ENCODE measurements around the gene SH2D3C. TPM values are rescaled to one million over a fixed set of nuclear protein-coding genes. Genes with fewer than 3 reads are reported as not detected.

The SH2D3C gene
- total and polyA plus RNA-seq, 9 of the 15 experiments (the other 6 are each of a cell fraction or from before 2014, with no cell fraction given): 0.03 to 1.2 (median 0.22) TPM; not detected in 1

DNA sequence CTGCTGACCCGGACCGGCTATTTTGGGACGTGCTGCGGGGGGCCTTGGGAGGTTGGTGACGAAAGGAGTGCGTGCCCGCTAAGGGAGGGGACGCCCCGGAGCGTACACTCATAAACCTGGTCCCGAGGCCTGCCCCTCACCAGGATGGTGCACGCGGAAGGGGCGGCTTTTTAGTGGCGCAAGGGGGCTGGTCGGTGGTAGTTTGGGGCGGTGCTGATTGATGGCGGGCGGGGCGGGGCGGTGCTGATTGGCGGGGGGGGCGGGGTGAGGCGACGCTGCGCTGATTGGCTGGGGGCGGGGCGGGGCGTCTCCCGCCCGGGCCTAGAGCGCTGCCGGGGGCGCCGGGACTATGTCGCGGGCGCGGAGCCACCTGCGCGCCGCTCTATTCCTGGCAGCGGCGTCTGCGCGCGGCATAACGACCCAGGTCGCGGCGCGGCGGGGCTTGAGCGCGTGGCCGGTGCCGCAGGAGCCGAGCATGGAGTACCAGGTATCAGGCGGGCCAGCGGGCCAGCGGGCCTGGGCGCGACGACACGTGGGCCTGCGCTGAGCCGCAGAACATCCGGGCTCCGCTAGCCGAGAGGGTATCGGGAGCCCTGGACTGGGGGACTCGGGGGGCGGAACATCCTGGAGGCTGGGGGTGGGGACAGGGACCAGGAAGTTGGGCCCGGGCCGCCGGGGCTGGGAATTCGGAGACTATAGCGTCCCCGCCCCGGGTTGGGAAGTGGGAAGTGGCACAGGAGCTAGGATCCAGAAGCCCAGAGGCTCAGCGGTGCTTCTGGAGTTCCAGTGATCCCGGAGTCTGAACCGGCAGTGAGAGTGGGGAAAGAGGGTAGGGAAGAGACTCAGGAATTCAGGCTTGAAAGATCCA, 24.3 kb upstream of the SH2D3C start, which contains the start of gene FPGS (continued):
- TF ChIP-seq, protein P1, sequence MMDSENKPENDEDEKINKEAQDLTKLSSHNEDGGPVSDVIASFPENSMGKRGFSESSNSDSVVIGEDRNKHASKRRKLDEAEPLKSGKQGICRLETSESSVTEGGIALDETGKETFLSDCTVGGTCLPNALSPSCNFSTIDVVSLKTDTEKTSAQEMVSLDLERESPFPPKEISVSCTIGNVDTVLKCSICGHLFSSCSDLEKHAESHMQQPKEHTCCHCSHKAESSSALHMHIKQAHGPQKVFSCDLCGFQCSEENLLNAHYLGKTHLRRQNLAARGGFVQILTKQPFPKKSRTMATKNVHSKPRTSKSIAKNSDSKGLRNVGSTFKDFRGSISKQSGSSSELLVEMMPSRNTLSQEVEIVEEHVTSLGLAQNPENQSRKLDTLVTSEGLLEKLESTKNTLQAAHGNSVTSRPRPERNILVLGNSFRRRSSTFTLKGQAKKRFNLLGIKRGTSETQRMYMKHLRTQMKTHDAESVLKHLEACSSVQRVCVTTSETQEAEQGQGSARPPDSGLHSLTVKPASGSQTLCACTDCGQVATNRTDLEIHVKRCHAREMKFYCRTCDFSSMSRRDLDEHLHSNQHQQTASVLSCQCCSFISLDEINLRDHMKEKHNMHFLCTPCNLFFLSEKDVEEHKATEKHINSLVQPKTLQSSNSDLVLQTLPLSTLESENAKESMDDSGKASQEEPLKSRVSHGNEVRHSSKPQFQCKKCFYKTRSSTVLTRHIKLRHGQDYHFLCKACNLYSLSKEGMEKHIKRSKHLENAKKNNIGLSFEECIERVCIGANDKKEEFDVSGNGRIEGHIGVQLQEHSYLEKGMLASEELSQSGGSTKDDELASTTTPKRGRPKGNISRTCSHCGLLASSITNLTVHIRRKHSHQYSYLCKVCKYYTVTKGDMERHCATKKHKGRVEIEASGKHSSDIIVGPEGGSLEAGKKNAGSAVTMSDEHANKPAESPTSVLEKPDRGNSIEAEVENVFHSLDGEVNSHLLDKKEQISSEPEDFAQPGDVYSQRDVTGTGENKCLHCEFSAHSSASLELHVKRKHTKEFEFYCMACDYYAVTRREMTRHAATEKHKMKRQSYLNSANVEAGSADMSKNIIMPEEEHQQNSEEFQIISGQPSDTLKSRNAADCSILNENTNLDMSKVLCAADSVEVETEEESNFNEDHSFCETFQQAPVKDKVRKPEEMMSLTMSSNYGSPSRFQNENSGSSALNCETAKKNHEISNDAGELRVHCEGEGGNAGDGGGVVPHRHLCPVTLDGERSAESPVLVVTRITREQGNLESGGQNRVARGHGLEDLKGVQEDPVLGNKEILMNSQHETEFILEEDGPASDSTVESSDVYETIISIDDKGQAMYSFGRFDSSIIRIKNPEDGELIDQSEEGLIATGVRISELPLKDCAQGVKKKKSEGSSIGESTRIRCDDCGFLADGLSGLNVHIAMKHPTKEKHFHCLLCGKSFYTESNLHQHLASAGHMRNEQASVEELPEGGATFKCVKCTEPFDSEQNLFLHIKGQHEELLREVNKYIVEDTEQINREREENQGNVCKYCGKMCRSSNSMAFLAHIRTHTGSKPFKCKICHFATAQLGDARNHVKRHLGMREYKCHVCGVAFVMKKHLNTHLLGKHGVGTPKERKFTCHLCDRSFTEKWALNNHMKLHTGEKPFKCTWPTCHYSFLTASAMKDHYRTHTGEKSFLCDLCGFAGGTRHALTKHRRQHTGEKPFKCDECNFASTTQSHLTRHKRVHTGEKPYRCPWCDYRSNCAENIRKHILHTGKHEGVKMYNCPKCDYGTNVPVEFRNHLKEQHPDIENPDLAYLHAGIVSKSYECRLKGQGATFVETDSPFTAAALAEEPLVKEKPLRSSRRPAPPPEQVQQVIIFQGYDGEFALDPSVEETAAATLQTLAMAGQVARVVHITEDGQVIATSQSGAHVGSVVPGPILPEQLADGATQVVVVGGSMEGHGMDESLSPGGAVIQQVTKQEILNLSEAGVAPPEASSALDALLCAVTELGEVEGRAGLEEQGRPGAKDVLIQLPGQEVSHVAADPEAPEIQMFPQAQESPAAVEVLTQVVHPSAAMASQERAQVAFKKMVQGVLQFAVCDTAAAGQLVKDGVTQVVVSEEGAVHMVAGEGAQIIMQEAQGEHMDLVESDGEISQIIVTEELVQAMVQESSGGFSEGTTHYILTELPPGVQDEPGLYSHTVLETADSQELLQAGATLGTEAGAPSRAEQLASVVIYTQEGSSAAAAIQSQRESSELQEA (IDR thresholded peaks at IDR 0.05; ENCODE audit: low read depth): no peak
- TF ChIP-seq ZNF583 (CRISPR knock-in tag; IDR thresholded peaks at IDR 0.05) (no peak), ELF1 (tag; IDR thresholded peaks at IDR 0.05) (peak; percentile 70; the same call in 1 of the 2 replicates), BRD9 (IDR thresholded peaks at IDR 0.05; ENCODE audit: low read depth, partially characterized antibody) (peak; percentile 57), NONO (IDR thresholded peaks at IDR 0.05; ENCODE audit: low read depth in 2 of 2, low read length in 1 of 2) (peak; percentile 76 to 94; a peak in 3 of 4 replicates), ZNF165 (CRISPR knock-in tag; IDR thresholded peaks at IDR 0.05; ENCODE audit: borderline replicate concordance) (no peak)
- TF ChIP-seq, protein P2, sequence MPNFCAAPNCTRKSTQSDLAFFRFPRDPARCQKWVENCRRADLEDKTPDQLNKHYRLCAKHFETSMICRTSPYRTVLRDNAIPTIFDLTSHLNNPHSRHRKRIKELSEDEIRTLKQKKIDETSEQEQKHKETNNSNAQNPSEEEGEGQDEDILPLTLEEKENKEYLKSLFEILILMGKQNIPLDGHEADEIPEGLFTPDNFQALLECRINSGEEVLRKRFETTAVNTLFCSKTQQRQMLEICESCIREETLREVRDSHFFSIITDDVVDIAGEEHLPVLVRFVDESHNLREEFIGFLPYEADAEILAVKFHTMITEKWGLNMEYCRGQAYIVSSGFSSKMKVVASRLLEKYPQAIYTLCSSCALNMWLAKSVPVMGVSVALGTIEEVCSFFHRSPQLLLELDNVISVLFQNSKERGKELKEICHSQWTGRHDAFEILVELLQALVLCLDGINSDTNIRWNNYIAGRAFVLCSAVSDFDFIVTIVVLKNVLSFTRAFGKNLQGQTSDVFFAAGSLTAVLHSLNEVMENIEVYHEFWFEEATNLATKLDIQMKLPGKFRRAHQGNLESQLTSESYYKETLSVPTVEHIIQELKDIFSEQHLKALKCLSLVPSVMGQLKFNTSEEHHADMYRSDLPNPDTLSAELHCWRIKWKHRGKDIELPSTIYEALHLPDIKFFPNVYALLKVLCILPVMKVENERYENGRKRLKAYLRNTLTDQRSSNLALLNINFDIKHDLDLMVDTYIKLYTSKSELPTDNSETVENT (CRISPR knock-in tag; IDR thresholded peaks at IDR 0.05): peak; percentile 70; the same call in 1 of the 2 replicates
- TF ChIP-seq, protein P3, sequence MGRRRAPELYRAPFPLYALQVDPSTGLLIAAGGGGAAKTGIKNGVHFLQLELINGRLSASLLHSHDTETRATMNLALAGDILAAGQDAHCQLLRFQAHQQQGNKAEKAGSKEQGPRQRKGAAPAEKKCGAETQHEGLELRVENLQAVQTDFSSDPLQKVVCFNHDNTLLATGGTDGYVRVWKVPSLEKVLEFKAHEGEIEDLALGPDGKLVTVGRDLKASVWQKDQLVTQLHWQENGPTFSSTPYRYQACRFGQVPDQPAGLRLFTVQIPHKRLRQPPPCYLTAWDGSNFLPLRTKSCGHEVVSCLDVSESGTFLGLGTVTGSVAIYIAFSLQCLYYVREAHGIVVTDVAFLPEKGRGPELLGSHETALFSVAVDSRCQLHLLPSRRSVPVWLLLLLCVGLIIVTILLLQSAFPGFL (CRISPR knock-in tag; IDR thresholded peaks at IDR 0.05): no peak
- TF ChIP-seq, protein P4, sequence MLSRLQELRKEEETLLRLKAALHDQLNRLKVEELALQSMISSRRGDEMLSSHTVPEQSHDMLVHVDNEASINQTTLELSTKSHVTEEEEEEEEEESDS (CRISPR knock-in tag; IDR thresholded peaks at IDR 0.05): no peak

All from K562 (cell line).